HEK293T (cell line): ENCODE measurements around the gene STAT5A.

Experiments
- CTCF ChIA-PET: fragments of 350-600 bp; formaldehyde crosslinking; extraction: SDS; loops from one replicate; lab custom pipeline; 2021; ENCODE audit warnings: antibody characterized with exemption, inconsistent platforms; lab: Yijun Ruan, JAX
- POLR2A ChIA-PET: fragments of 350-600 bp; formaldehyde crosslinking; extraction: SDS; loops from one replicate; lab custom pipeline; 2020; ENCODE audit warnings: antibody characterized with exemption, inconsistent platforms; lab: Yijun Ruan, JAX
- DNase-seq: peaks from one replicate; pipeline ENCODE4 v3.0.0; 2012; ENCODE audit warnings: mixed read lengths; ENCODE audit errors: extremely low spot score
- ARNT ChIP-seq: fragments of 450-650 bp; IDR thresholded peaks from 2 replicates; pipeline ENCODE4 v1.6.1; 2017; ENCODE audit warnings: mild to moderate bottlenecking
- BHLHE40 ChIP-seq: fragments of 450-650 bp; IDR thresholded peaks from 2 replicates; pipeline ENCODE4 v1.6.1; 2016; ENCODE audit warnings: mild to moderate bottlenecking, moderate library complexity, borderline replicate concordance
- CTBP1 ChIP-seq: fragments of 450-650 bp; IDR thresholded peaks from 2 replicates; pipeline ENCODE4 v1.6.1; 2016; ENCODE audit warnings: borderline replicate concordance
- ELF4 ChIP-seq: fragments of 450-650 bp; IDR thresholded peaks from 2 replicates; pipeline ENCODE4 v1.6.1; 2017; ENCODE audit warnings: antibody characterized with exemption
- FOXA1 ChIP-seq: fragments of 450-650 bp; IDR thresholded peaks from 2 replicates; pipeline ENCODE4 v1.6.1; 2016; ENCODE audit warnings: mild to moderate bottlenecking
- FOXK2 ChIP-seq: fragments of 450-650 bp; IDR thresholded peaks from 2 replicates; pipeline ENCODE4 v1.6.1; 2016; ENCODE audit warnings: mild to moderate bottlenecking
- FOXM1 ChIP-seq: fragments of 450-650 bp; IDR thresholded peaks from 2 replicates; pipeline ENCODE4 v1.6.1; 2017; ENCODE audit warnings: mild to moderate bottlenecking, borderline replicate concordance
- HDGF ChIP-seq: fragments of 450-650 bp; IDR thresholded peaks from 2 replicates; pipeline ENCODE4 v1.6.1; 2017; ENCODE audit warnings: antibody characterized with exemption, borderline replicate concordance
- L3MBTL2 ChIP-seq: fragments of 450-650 bp; conservative IDR thresholded peaks from 2 replicates; pipeline ENCODE4 v1.6.1; 2016; ENCODE audit warnings: mild to moderate bottlenecking
- LEF1 ChIP-seq: fragments of 450-650 bp; IDR thresholded peaks from 2 replicates; pipeline ENCODE4 v1.6.1; 2017; ENCODE audit warnings: mild to moderate bottlenecking, borderline replicate concordance
- NFRKB ChIP-seq: fragments of 450-650 bp; IDR thresholded peaks from 2 replicates; pipeline ENCODE4 v1.6.1; 2016; ENCODE audit warnings: mild to moderate bottlenecking, moderate library complexity
- SP1 ChIP-seq: fragments of 450-650 bp; IDR thresholded peaks from 2 replicates; pipeline ENCODE4 v1.6.1; 2017
- SUZ12 ChIP-seq: fragments of 450-650 bp; IDR thresholded peaks from 2 replicates; pipeline ENCODE4 v1.6.1; 2016; ENCODE audit warnings: mild to moderate bottlenecking
- TARDBP ChIP-seq: fragments of 450-650 bp; IDR thresholded peaks from 2 replicates; pipeline ENCODE4 v1.6.1; 2016
- ZNF384 ChIP-seq: fragments of 450-650 bp; IDR thresholded peaks from 2 replicates; pipeline ENCODE4 v1.6.1; 2016
- TF ChIP-seq, protein P1 (sequence below): fragments of 450-650 bp; IDR thresholded peaks from 2 replicates; pipeline ENCODE4 v1.6.1; 2016

The STAT5A gene

DNA sequence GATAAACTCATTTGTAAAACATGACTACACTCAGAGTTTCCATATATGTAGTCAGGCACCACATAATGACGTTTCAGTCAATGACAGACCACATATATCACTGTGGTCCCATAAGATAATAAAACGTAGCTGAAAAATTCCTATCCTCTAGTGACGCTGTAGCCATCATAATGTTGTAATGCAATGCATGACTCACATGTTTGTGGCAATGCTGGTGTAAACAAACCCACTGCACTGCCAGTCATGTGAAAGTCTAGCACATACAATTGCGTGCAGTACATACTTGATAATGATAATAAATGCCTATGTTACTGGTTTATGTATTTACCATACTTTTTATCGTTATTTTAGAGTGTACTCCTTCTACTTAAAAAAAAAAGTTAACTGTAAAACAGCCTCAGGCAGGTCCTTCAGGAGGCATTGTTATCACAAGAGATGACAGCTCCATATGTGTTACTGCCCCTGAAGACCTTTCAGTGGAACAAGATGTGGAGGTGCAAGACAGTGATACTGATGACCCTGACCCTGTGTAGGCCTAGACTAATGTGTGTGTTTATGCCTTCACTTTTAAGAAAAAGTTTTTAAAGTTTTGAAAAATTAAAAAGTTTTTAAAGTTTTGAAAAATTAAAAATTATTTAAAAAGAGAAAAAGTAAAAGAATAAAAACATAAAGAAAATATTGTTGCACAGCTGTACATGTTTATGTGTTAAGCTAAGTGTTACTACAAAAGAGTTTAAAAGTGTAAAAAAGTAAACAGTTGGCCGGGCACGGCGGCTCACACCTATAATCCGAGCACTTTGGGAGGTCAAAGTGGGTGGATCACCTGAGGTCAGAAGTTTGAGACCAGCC lies 21.2 kb upstream of the STAT5A start:
- POLR2A ChIA-PET = interaction anchor here (0.7 to 1.0 kb wide), 2 partner anchors 8 to 11 kb away, joined by 3 to 4 read pairs; partner anchors contain the start of gene STAT5B
- TF ChIP-seq, protein P1, sequence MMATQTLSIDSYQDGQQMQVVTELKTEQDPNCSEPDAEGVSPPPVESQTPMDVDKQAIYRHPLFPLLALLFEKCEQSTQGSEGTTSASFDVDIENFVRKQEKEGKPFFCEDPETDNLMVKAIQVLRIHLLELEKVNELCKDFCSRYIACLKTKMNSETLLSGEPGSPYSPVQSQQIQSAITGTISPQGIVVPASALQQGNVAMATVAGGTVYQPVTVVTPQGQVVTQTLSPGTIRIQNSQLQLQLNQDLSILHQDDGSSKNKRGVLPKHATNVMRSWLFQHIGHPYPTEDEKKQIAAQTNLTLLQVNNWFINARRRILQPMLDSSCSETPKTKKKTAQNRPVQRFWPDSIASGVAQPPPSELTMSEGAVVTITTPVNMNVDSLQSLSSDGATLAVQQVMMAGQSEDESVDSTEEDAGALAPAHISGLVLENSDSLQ = peak; percentile 88
- no peak for TF ChIP-seq FOXM1
- no peak for DNase-seq
- CTCF ChIA-PET = no interaction called here

DNA sequence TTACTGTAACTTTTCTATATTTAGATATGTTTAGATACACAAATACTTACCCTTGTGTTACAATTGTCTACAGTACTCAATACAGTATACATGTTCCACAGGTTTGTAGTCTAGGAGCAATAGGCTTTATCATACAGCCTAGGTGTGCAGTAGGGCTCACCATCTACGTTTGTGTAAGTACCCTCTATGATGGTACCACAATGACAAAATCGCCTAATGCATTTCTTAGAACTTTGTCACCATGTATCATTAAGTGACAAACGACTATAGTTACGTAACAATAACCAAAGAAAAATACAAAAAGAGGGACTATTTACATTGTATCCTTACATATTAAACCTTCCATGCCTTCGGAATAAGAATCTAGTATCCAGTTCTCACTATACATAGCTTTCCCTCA lies 20.1 kb upstream of the STAT5A start:
- POLR2A ChIA-PET = no interaction called here
- CTCF ChIA-PET = interaction anchor here (1.9 kb wide), 1 partner anchor 17 kb away, joined by 6 read pairs; no protein-coding TSS in a partner anchor
- TF ChIP-seq FOXA1 = no peak
- no peak for TF ChIP-seq ARNT
- TF ChIP-seq L3MBTL2 = no peak
- no peak for TF ChIP-seq ZNF384
- TF ChIP-seq SUZ12 = no peak
- TF ChIP-seq, protein P1 = no peak
- no peak for TF ChIP-seq ELF4
- no peak for TF ChIP-seq NFRKB
- DNase-seq = no peak

DNA sequence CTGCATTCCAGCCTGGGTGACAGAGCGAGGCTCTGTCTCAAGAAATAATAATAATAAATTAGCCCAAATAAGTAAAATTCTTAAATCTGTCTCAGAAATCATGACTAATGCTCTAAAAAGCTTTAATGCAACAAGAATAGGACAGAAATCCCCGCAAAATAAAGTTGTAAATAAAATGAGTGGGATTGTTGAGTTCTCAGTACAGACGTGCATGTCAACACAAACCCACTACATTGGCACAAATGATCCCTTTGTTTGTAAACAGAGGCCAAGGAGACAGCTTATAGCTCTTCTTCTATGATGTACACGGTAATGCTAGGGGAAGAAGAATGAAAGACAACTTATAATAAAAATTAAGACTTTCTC lies 18.1 kb upstream of the STAT5A start:
- POLR2A ChIA-PET = interaction anchor here (1.3 to 1.9 kb wide), 2 partner anchors 11 to 48 kb away, joined by 5 read pairs; no protein-coding TSS in a partner anchor
- TF ChIP-seq ZNF384 = no peak
- no peak for TF ChIP-seq FOXA1
- TF ChIP-seq ARNT = no peak
- TF ChIP-seq, protein P1 = no peak
- no peak for TF ChIP-seq CTBP1
- TF ChIP-seq BHLHE40 = no peak
- no peak for TF ChIP-seq TARDBP
- no peak for TF ChIP-seq FOXM1
- no peak for TF ChIP-seq L3MBTL2
- no peak for TF ChIP-seq FOXK2
- no peak for TF ChIP-seq ELF4
- TF ChIP-seq SP1 = no peak
- TF ChIP-seq HDGF = no peak
- TF ChIP-seq SUZ12 = no peak
- TF ChIP-seq NFRKB = no peak
- TF ChIP-seq LEF1 = no peak
- DNase-seq = no peak

DNA sequence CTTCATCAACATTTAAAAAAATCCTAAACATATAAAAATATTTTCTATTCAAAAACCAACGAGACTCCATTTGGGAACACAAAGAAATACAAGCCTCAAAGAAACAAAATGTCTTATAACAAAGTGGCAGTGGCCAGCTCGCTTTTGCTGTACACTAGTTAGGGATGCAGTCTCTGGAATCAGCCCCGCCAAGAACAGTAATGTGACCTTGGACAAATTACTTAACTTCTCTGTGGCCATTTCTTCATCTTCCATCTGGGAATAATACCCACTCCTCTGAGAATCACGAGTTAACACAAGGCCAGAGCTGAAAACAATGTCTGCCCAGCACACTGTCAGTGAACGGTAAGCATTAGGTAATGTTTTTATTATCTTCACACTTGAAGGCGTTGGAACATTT lies 17.7 kb upstream of the STAT5A start:
- no peak for TF ChIP-seq HDGF
- no peak for TF ChIP-seq TARDBP
- TF ChIP-seq SP1 = no peak
- no peak for TF ChIP-seq ARNT
- TF ChIP-seq FOXM1 = no peak
- TF ChIP-seq L3MBTL2 = no peak
- TF ChIP-seq NFRKB = no peak
- TF ChIP-seq BHLHE40 = no peak
- no peak for TF ChIP-seq LEF1
- TF ChIP-seq ELF4 = no peak
- TF ChIP-seq FOXK2 = no peak
- TF ChIP-seq, protein P1 = no peak
- TF ChIP-seq ZNF384 = no peak
- ChIA-PET POLR2A (interaction anchor here (1.3 to 1.9 kb wide), 3 partner anchors 12 to 150 kb away, joined by 3 to 5 read pairs (median 5); partner anchors contain the start of gene KAT2A), CTCF (interaction anchor here (0.5 to 1.0 kb wide), 2 partner anchors 9 to 278 kb away, joined by 3 read pairs; no protein-coding TSS in a partner anchor)

More for the DNA sequence above, 18.1 kb upstream of the STAT5A start:
- CTCF ChIA-PET = interaction anchor here (0.5 to 1.0 kb wide), 2 partner anchors 10 to 278 kb away, joined by 3 read pairs; no protein-coding TSS in a partner anchor

DNA sequence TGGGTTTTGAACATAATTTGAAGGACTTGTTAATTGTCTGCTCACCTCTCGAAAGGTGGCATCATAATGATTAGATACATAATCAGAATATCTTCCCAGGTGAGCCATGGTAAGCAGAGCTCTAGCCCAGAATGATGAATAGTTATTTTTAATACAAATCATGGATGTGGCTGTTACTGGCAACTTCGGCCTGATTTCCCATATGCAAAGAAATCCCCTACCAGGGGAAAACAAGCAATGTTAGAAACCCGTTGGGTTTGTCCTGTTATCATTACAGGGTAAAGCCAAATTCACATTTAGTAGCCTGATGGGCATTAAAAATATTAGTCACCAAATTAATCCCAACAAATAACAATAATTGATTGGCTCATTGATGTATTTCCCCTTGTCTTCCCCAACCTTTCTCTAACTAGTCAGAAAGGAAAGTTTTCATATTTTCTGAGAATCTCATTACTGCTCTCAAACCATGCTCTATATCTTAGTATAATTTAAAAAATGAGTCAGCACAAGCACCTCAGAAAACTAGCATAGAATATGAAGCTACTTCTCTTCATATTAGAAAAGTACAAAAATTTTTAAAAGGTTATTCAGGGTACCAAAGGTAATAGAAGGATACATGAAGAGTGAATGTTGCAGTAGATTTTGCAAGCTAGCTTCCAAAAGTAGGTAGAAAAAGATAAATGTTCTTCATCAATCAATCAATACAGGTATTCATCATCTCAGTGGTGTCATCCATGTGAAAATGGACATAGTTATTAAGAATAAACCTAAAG lies 17.1 kb upstream of the STAT5A start:
- CTCF ChIA-PET = interaction anchor here (1.0 kb wide), 1 partner anchor 8 kb away, joined by 3 read pairs; no protein-coding TSS in a partner anchor
- no peak for TF ChIP-seq ELF4
- TF ChIP-seq, protein P1 = peak; percentile 16; the same call in 1 of the 2 replicates
- POLR2A ChIA-PET = interaction anchor here (1.4 to 1.9 kb wide), 2 partner anchors 49 to 151 kb away, joined by 3 to 5 read pairs; partner anchors contain the start of gene KAT2A
- DNase-seq = no peak

More for the DNA sequence above, 17.7 kb upstream of the STAT5A start:
- DNase-seq = no peak
